SU-DHL-6 (cell line): ENCODE data around the gene IFI27L1.

Source experiments
- H2AFZ ChIP-seq: fragments of 200-600 bp; sonication (generic); 2 replicates; pipeline ENCODE4 v1.6.1; 2014; ENCODE audit warnings: low read depth, mild to moderate bottlenecking, moderate library complexity, mixed read lengths, antibody characterized with exemption, low read length; ENCODE audit not compliant: severe bottlenecking
- H3F3A ChIP-seq: fragments of 200-600 bp; shearing (Covaris generic); 2 replicates; pipeline ENCODE4 v1.6.0; 2016; ENCODE audit warnings: antibody characterized with exemption, mild to moderate bottlenecking; ENCODE audit not compliant: insufficient read depth
- H3K27ac ChIP-seq: fragments of 200-600 bp; sonication (generic); 2 replicates; pipeline ENCODE4 v1.5.1; 2016; ENCODE audit warnings: low read depth, mild to moderate bottlenecking, low read length, moderate library complexity, mixed read lengths
- H3K27me3 ChIP-seq: fragments of 200-600 bp; sonication (generic), shearing (Covaris generic); 2 replicates; pipeline ENCODE4 v1.6.0; 2014; ENCODE audit warnings: mild to moderate bottlenecking, low read length
- H3K36me3 ChIP-seq: fragments of 200-600 bp; sonication (generic); 2 replicates; pipeline ENCODE4 v1.6.1; 2014; ENCODE audit warnings: mild to moderate bottlenecking, low read length, mixed read lengths
- H3K4me2 ChIP-seq: fragments of 300-600, 200-600 bp; shearing (Covaris generic), sonication (generic); 2 replicates; pipeline ENCODE4 v1.6.0; 2014; ENCODE audit warnings: low read length, low read depth, mild to moderate bottlenecking; ENCODE audit not compliant: poor library complexity, severe bottlenecking
- H3K4me3 ChIP-seq: fragments of 200-600 bp; sonication (generic); 2 replicates; pipeline ENCODE4 v1.5.1; 2014; ENCODE audit warnings: antibody characterized with exemption, low read length, mild to moderate bottlenecking, mixed read lengths; ENCODE audit not compliant: insufficient read depth, poor library complexity, severe bottlenecking
- H3K79me2 ChIP-seq: fragments of 200-600 bp; sonication (generic); 2 replicates; pipeline ENCODE4 v1.6.1; 2014; ENCODE audit warnings: mild to moderate bottlenecking, low read length, moderate library complexity; ENCODE audit not compliant: insufficient read depth
- H3K9ac ChIP-seq: fragments of 200-600 bp; sonication (generic); 2 replicates; pipeline ENCODE4 v1.7.0; 2014; ENCODE audit warnings: mild to moderate bottlenecking, low read length
- H3K9me2 ChIP-seq: fragments of 200-600 bp; sonication (generic); replicated peaks from 2 replicates; pipeline ENCODE4 v1.6.1; 2014; ENCODE audit warnings: low read length; ENCODE audit not compliant: insufficient read depth
- H3K9me3 ChIP-seq: fragments of 200-600 bp; sonication (generic); 2 replicates; pipeline ENCODE4 v1.6.1; 2014; ENCODE audit warnings: low read length, mixed read lengths; ENCODE audit not compliant: insufficient read depth
- H4K20me1 ChIP-seq: fragments of 200-600 bp; sonication (generic); 2 replicates; pipeline ENCODE4 v1.6.1; 2014; ENCODE audit warnings: low read depth, mild to moderate bottlenecking, antibody characterized with exemption, low read length, moderate library complexity, mixed read lengths
- EZH2phosphoT487 ChIP-seq: fragments of 200-600 bp; sonication (generic), shearing (Covaris generic); conservative IDR thresholded peaks from 2 replicates; pipeline ENCODE4 v1.6.1; 2018; ENCODE audit warnings: mild to moderate bottlenecking, antibody characterized with exemption, low read length, moderate library complexity, mixed read lengths
- TF ChIP-seq, protein P1 (sequence below): fragments of 200-600 bp; sonication (generic); IDR thresholded peaks from one replicate; pipeline ENCODE4 v1.5.1; 2017; ENCODE audit warnings: antibody characterized with exemption, mild to moderate bottlenecking, low read length, moderate library complexity; ENCODE audit not compliant: insufficient read depth, poor library complexity, severe bottlenecking

IFI27L1 gene

DNA sequence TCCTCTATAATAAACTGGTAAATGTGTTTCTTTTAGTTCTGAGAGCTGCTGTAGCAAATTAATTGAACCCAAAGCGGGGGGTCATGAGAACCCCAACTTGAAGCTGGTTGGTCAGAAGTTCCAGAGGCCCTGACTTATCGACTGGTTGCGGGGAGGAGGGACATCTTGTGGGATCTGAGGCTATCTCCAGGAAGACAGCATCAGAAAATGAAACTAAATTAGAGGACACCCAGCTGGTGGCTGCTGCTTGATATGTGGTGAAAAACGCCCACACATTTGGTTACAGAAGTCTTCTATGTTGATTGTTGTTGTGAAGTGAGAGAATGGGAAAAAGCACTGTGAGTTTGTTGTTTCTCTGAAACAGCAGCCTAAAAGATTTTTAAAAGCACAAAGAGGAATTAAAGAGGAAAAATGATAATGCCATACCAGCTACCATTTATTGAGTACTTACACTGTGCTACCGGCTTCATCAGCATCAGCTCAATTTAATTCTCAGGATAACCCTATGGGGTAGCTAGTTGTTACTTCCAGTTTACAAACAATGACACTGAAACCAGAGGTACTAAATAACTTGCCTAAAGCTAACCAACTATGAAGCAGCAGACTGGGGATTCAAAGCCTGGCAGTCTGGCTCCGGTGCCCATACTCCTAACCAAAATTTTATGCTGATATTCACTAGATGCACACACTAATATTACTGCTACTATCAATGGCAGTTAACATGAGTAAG, 24.4 kb upstream of the IFI27L1 start:
- Histone ChIP-seq H3K4me2 (no peak overlapping the region), H4K20me1 (0 out of 2 replicates have a peak, but pooled peaks cover 10% of the 10 kb centered on the region), H3K9me2 (no peaks in the 10 kb centered on the region), H2AFZ (no peak overlapping the region), H3K9ac (no peak overlapping the region), H3K4me3 (no peak overlapping the region), H3K79me2 (peaks cover 11% of the 10 kb centered on the region; the same call in 1 of the 2 replicates), H3K27me3 (no peaks in the 10 kb centered on the region), H3F3A (no peaks in the 10 kb centered on the region), H3K36me3 (peaks cover 26% of the 10 kb centered on the region; the same call in 1 of the 2 replicates), H3K27ac (no peak overlapping the region), H3K9me3 (no peaks in the 10 kb centered on the region)
- no peak for TF ChIP-seq EZH2phosphoT487
- TF ChIP-seq, protein P1, sequence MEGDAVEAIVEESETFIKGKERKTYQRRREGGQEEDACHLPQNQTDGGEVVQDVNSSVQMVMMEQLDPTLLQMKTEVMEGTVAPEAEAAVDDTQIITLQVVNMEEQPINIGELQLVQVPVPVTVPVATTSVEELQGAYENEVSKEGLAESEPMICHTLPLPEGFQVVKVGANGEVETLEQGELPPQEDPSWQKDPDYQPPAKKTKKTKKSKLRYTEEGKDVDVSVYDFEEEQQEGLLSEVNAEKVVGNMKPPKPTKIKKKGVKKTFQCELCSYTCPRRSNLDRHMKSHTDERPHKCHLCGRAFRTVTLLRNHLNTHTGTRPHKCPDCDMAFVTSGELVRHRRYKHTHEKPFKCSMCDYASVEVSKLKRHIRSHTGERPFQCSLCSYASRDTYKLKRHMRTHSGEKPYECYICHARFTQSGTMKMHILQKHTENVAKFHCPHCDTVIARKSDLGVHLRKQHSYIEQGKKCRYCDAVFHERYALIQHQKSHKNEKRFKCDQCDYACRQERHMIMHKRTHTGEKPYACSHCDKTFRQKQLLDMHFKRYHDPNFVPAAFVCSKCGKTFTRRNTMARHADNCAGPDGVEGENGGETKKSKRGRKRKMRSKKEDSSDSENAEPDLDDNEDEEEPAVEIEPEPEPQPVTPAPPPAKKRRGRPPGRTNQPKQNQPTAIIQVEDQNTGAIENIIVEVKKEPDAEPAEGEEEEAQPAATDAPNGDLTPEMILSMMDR: no peak

DNA sequence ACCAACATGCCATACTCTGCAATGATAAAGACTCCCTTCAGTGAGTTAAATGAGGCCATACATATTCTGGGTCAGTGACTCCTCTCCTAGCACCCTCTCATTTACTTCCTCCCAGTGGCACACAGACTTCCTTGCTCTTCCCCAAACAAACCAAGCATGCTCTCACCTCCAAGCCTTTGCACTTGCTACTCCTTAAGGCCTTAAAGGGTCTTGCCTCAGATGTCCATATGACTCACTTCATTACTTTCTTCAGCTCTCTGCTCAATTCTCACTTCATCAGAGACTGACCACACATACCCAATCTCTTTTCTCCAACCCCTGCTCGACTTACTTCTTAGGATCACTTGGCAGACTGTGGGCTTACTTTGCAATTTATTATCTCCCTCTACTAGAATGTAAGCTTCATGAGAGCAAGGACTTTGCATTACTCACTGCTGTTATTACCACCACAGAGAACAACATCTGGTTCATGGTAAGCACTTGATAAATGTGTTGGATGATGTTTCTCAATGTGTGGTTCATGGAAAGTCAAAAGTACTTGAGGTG, 22.9 kb upstream of the IFI27L1 start:
- H3K9me2 ChIP-seq: no peaks in the 10 kb centered on the region
- TF ChIP-seq, protein P1: no peak
- no peak for TF ChIP-seq EZH2phosphoT487
- peaks cover 24% of the 10 kb centered on the region for H3K79me2 ChIP-seq
- peaks cover 17% of the 10 kb centered on the region; the same call in 1 of the 2 replicates for H4K20me1 ChIP-seq
- no peaks in the 10 kb centered on the region for H3F3A ChIP-seq
- no peak overlapping the region for H3K27ac ChIP-seq
- no peak overlapping the region for H3K4me2 ChIP-seq
- H3K9me3 ChIP-seq: no peaks in the 10 kb centered on the region
- H3K4me3 ChIP-seq: no peak overlapping the region
- no peak overlapping the region for H3K9ac ChIP-seq
- H3K27me3 ChIP-seq: no peaks in the 10 kb centered on the region
- no peak overlapping the region for H2AFZ ChIP-seq
- H3K36me3 ChIP-seq: peaks cover 33% of the 10 kb centered on the region; the same call in 1 of the 2 replicates

DNA sequence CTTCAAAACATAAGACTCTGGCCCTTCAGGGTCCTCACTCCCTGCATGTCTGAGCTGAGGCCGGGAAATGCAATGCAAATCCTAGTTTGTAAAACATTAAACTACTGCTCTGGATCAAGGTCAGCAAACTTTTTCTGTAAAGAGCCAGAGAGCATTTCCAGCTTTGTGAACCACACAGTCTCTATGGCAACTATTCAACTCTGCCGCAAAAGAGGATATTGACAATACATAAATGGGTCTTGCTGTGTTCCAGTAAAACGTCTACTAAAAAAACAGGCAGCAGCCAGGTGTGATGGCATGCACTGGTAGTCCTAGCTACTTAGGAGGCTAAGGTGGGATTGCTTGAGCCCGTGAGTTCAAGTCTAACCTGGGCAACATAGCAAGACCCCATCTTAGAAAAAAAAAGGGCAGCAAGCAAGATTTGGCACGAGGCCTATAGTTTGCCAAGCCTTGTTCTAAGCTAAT, 22.4 kb upstream of the IFI27L1 start:
- H3K36me3 ChIP-seq: peaks cover 36% of the 10 kb centered on the region; the same call in 1 of the 2 replicates
- no peak overlapping the region for H3K4me2 ChIP-seq
- H3K9me2 ChIP-seq: no peaks in the 10 kb centered on the region
- H3K79me2 ChIP-seq: peaks cover 30% of the 10 kb centered on the region
- no peak overlapping the region for H3K27ac ChIP-seq
- H4K20me1 ChIP-seq: peaks cover 20% of the 10 kb centered on the region; the same call in 1 of the 2 replicates
- no peaks in the 10 kb centered on the region for H3K9me3 ChIP-seq
- no peak overlapping the region for H2AFZ ChIP-seq
- H3K27me3 ChIP-seq: no peaks in the 10 kb centered on the region
- no peak overlapping the region for H3K9ac ChIP-seq
- TF ChIP-seq EZH2phosphoT487: no peak
- TF ChIP-seq, protein P1: no peak
- no peak overlapping the region for H3K4me3 ChIP-seq
- H3F3A ChIP-seq: no peaks in the 10 kb centered on the region
